GM18858 (cell line): ENCODE results near the gene RAB10.
"Not testable (repeated sequence)": the region's sequence is repeated elsewhere in the genome, so short reads cannot be mapped to it uniquely, and the experiment has no call there.

Source experiments
- ATAC-seq: cut with Tn5 transposase; IDR thresholded peaks from one replicate; pipeline ENCODE4 v1.9.1; 2021; ENCODE audit not compliant: unreplicated experiment

Gene RAB10

GRCh38 chr2:26054598-26055348, 20.9 kb downstream of the RAB10 start:
- ATAC-seq, result no peak

GRCh38 chr2:26058390-26058789, 24.5 kb downstream of the RAB10 start:
- ATAC-seq, result no peak

GRCh38 chr2:26059542-26059941, 25.7 kb downstream of the RAB10 start:
- ATAC-seq, result no peak

- no peak for ATAC-seq
These were observed 27.7 kb downstream of the RAB10 start for GRCh38 chr2:26061539-26061938.

- ATAC-seq, result no peak
These were observed 31.0 kb downstream of the RAB10 start for GRCh38 chr2:26064846-26065245.

- no peak for ATAC-seq
These were observed 33.5 kb downstream of the RAB10 start for GRCh38 chr2:26067186-26067974.

GRCh38 chr2:26067980-26068507, 34.2 kb downstream of the RAB10 start:
- ATAC-seq, result no peak

GRCh38 chr2:26068602-26069298, 34.9 kb downstream of the RAB10 start:
- peak; percentile 68 for ATAC-seq

- ATAC-seq, result no peak
These were observed 36.8 kb downstream of the RAB10 start for GRCh38 chr2:26070730-26071129.

GRCh38 chr2:26072925-26073768, 39.3 kb downstream of the RAB10 start:
- no peak for ATAC-seq

- ATAC-seq, result no peak
These were observed 39.9 kb downstream of the RAB10 start for GRCh38 chr2:26073830-26074229.

- no peak for ATAC-seq
These were observed 40.8 kb downstream of the RAB10 start for GRCh38 chr2:26074676-26075075.

GRCh38 chr2:26075173-26075572, 41.3 kb downstream of the RAB10 start:
- no peak for ATAC-seq

GRCh38 chr2:26076001-26076587, 42.2 kb downstream of the RAB10 start:
- no peak for ATAC-seq

GRCh38 chr2:26077291-26077690, 43.4 kb downstream of the RAB10 start:
- no peak for ATAC-seq

GRCh38 chr2:26078939-26079338, 45.1 kb downstream of the RAB10 start:
- ATAC-seq, result no peak

- ATAC-seq, result no peak
These were observed 46.5 kb downstream of the RAB10 start for GRCh38 chr2:26080356-26080755.

- ATAC-seq, result not testable (repeated sequence)
These were observed 47.0 kb downstream of the RAB10 start for GRCh38 chr2:26080925-26081324.

GRCh38 chr2:26081556-26081955, 47.7 kb downstream of the RAB10 start:
- no peak for ATAC-seq

GRCh38 chr2:26086155-26086637, 52.3 kb downstream of the RAB10 start:
- ATAC-seq, result no peak
